Mesendoderm (in vitro differentiated cells): Measurements from ENCODE around the gene LRRC3.

Source experiments
- DNase-seq: peaks from one replicate; pipeline ENCODE4 v3.0.0; 2013
- H2AK5ac ChIP-seq: 2 replicates; pipeline ENCODE4 v1.6.1; 2013; ENCODE audit warnings: low read length, inconsistent platforms
- H2BK120ac ChIP-seq: 2 replicates; pipeline ENCODE4 v1.6.1; 2013; ENCODE audit warnings: low read depth, mild to moderate bottlenecking, low read length, moderate library complexity, mixed read lengths
- H2BK15ac ChIP-seq: replicated peaks from 2 replicates; pipeline ENCODE4 v1.6.1; 2013; ENCODE audit warnings: low read depth, mild to moderate bottlenecking, moderate library complexity
- H2BK5ac ChIP-seq: 2 replicates; pipeline ENCODE4 v1.6.1; 2013; ENCODE audit warnings: low read length, inconsistent platforms
- H3K18ac ChIP-seq: 2 replicates; pipeline ENCODE4 v1.6.1; 2013; ENCODE audit warnings: mild to moderate bottlenecking, low read length, mixed read lengths
- H3K23ac ChIP-seq: one replicate; pipeline ENCODE4 v1.6.1; 2013; ENCODE audit warnings: low read length
- H3K27ac ChIP-seq: 2 replicates; pipeline ENCODE4 v1.5.1; 2013; ENCODE audit warnings: low read depth, mild to moderate bottlenecking, inconsistent platforms, low read length, moderate library complexity
- H3K27me3 ChIP-seq: 2 replicates; pipeline ENCODE4 v1.6.1; 2013; ENCODE audit warnings: low read length, control low read depth, mild to moderate bottlenecking, inconsistent platforms; ENCODE audit not compliant: insufficient read depth, poor library complexity
- H3K36me3 ChIP-seq: 2 replicates; pipeline ENCODE4 v1.6.1; 2013; ENCODE audit warnings: low read length, inconsistent platforms; ENCODE audit not compliant: control insufficient read depth, insufficient read depth
- H3K4ac ChIP-seq: one replicate; pipeline ENCODE4 v1.6.1; 2013; ENCODE audit warnings: low read depth, mild to moderate bottlenecking, low read length, moderate library complexity
- H3K4me1 ChIP-seq: 2 replicates; pipeline ENCODE4 v1.6.1; 2013; ENCODE audit warnings: low read depth, low read length, inconsistent platforms; ENCODE audit not compliant: control insufficient read depth
- H3K4me2 ChIP-seq: 2 replicates; pipeline ENCODE4 v1.6.1; 2013; ENCODE audit warnings: low read length
- H3K4me3 ChIP-seq: 2 replicates; pipeline ENCODE4 v1.5.1; 2013; ENCODE audit warnings: mild to moderate bottlenecking, low read length
- H3K56ac ChIP-seq: one replicate; pipeline ENCODE4 v1.6.1; 2013; ENCODE audit warnings: low read length
- H3K79me1 ChIP-seq: 2 replicates; pipeline ENCODE4 v1.6.1; 2013; ENCODE audit warnings: low read length, inconsistent platforms
- H3K79me2 ChIP-seq: 2 replicates; pipeline ENCODE4 v1.6.1; 2013; ENCODE audit warnings: mild to moderate bottlenecking, low read length; ENCODE audit not compliant: control insufficient read depth, insufficient read depth
- H3K9ac ChIP-seq: 2 replicates; pipeline ENCODE4 v1.6.1; 2013; ENCODE audit warnings: low read length, inconsistent platforms
- H4K5ac ChIP-seq: one replicate; pipeline ENCODE4 v1.6.1; 2013; ENCODE audit warnings: low read length
- H4K8ac ChIP-seq: one replicate; pipeline ENCODE4 v1.6.1; 2013; ENCODE audit warnings: low read depth, mild to moderate bottlenecking, control low read depth, low read length, moderate library complexity
- WGBS: extraction: QIAGEN DNeasy Blood & Tissue Kit; methylation state at CpG from one replicate; pipeline ENCODE4 v1.1.7; 2013; ENCODE audit warnings: low lambda C conversion rate, missing lambda C conversion rate; ENCODE audit not compliant: insufficient coverage; ENCODE audit errors: extremely low coverage; 5-methylcytosine and 5-hydroxymethylcytosine counted together

The LRRC3 gene

GRCh38 chr21:44505673-44506278 lies 50.5 kb downstream of the LRRC3 start:
- Histone ChIP-seq H3K36me3 (no peaks in the 10 kb centered on the region), H2BK120ac (no peak overlapping the region), H3K79me1 (no peaks in the 10 kb centered on the region), H2BK5ac (no peak overlapping the region), H3K23ac (no peak overlapping the region), H3K4me3 (no peak overlapping the region), H3K56ac (no peak overlapping the region), H2AK5ac (no peak overlapping the region), H3K4me1 (no peaks in the 10 kb centered on the region), H3K79me2 (no peaks in the 10 kb centered on the region), H3K18ac (no peak overlapping the region), H3K9ac (no peak overlapping the region), H2BK15ac (no peak overlapping the region), H3K4me2 (no peak overlapping the region), H4K8ac (no peak overlapping the region), H3K27ac (no peak overlapping the region), H3K27me3 (no peaks in the 10 kb centered on the region), H4K5ac (no peak overlapping the region), H3K4ac (no peak overlapping the region)
- no CpG with 5 or more reads among the region's 16 CpGs for WGBS
- no peak for DNase-seq

DNA sequence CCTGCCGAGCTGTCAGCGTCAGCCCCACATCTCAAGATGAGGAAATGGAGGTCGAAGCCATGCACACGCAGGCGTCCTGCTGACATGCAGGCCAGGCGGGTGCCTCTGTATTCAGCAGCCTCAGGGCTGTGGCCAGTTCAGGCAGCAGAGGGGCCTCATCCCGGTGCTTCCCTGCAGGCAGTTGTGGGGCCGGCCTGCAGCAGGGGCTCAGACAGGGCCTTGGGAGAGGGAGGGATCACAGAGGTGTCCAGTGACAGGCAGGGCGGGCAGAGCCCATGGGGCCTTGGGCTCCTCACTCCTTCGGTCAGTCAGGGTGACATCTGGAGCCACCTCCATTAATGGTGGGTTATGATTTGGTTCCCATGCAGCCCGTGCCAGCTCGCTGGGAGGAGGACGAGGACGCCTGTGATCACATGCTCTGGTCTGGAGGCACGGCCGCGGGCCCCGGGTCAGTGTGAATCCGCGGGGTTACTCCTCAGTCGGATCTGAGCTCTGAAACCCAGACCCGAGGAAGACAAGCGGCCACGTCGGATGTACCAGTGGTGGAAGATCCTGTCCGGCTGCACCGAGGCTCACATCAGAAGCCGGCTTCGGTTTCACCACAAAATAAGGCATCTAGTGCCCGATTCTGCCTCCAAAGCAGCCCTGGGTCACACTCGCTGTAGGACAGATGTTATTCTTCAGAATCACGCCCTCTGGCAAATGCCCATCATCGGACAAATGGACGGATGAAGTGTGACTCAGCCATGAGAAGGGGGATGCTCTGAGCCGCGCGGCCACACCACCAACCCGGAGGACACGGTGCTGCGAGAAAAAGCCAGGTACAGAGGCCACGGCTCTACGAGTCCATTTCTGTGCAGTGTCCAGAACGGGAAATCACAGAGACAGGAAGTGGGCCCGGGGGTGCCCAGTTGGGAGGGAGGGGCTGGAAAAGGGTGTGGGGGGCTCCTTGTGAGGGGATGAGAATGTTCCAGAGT lies 51.3 kb downstream of the LRRC3 start:
- Histone ChIP-seq H3K27ac (no peak overlapping the region), H3K27me3 (no peaks in the 10 kb centered on the region), H3K18ac (no peak overlapping the region), H3K4me3 (no peak overlapping the region), H3K23ac (no peak overlapping the region), H4K5ac (no peak overlapping the region), H3K4me2 (no peak overlapping the region), H3K79me1 (no peaks in the 10 kb centered on the region), H2AK5ac (no peak overlapping the region), H3K56ac (no peak overlapping the region), H3K9ac (no peak overlapping the region), H3K79me2 (no peaks in the 10 kb centered on the region), H2BK15ac (no peak overlapping the region), H3K4ac (no peak overlapping the region), H2BK120ac (no peak overlapping the region), H3K4me1 (no peaks in the 10 kb centered on the region), H2BK5ac (no peak overlapping the region), H3K36me3 (no peaks in the 10 kb centered on the region), H4K8ac (no peak overlapping the region)
- no CpG with 5 or more reads among the region's 44 CpGs for WGBS
- no peak for DNase-seq

DNA sequence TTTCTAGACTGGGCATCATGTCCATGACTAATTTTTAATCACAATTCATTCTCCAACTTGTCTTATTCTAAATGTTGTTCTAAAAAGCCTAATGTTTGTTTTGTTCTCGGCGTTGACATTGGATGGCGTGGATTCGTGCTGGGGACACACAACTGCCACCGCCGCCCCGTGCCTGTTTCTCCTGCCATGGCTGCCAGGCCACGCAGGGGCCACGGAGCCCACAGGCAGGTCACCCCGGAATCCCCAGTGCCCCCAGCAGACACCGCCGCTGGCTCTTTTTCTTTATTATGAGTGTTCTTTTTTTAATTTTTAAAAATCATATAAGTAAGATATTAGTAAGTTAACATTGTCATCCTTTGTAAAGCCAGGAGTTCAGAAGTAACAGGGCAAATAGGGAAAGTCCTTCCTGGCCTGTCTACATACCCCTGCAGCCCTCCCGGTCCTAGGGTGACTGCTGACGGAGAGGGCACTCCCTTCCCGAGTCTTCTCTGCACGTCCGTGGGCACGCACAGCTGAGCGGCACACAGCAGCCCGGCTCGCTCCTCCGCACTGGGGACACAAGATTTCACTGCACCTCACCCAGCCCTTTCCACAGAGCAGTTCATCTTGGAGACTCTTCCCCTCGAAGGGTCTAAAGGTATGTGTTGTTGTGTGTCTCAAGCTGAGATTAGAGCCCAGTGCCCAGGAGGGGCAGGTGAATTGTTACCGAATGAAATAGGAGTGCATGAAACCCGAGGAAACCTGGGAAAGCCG lies 52.5 kb downstream of the LRRC3 start:
- no peak overlapping the region for H3K9ac ChIP-seq
- H3K79me2 ChIP-seq = no peaks in the 10 kb centered on the region
- H2AK5ac ChIP-seq = no peak overlapping the region
- H3K56ac ChIP-seq = no peak overlapping the region
- no peak overlapping the region for H3K4me3 ChIP-seq
- no peaks in the 10 kb centered on the region for H3K27me3 ChIP-seq
- no peak overlapping the region for H4K8ac ChIP-seq
- H4K5ac ChIP-seq = no peak overlapping the region
- H3K27ac ChIP-seq = no peak overlapping the region
- DNase-seq = no peak
- H3K36me3 ChIP-seq = no peaks in the 10 kb centered on the region
- no peak overlapping the region for H3K4ac ChIP-seq
- no CpG with 5 or more reads among the region's 26 CpGs for WGBS
- H2BK120ac ChIP-seq = no peak overlapping the region
- no peak overlapping the region for H3K4me2 ChIP-seq
- H2BK5ac ChIP-seq = no peak overlapping the region
- H3K23ac ChIP-seq = no peak overlapping the region
- no peak overlapping the region for H2BK15ac ChIP-seq
- no peak overlapping the region for H3K18ac ChIP-seq
- no peaks in the 10 kb centered on the region for H3K79me1 ChIP-seq
- no peaks in the 10 kb centered on the region for H3K4me1 ChIP-seq

DNA sequence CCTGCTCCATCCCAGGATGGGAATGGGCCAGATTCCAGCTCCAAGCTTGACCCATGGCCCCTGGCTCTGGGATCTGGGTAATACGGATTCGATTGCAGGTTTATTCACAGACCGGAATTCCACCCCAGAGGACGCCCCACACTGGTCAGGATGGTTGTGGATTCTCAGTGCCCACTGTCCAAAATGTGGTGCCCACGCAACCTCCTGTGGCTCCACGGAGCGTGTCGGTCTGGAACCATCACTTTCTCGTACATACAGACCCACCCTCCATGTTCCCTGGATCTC lies 53.1 kb downstream of the LRRC3 start:
- Histone ChIP-seq H3K9ac (no peak overlapping the region), H2AK5ac (no peak overlapping the region), H3K27me3 (no peaks in the 10 kb centered on the region), H3K4me2 (no peak overlapping the region), H3K27ac (no peak overlapping the region), H2BK5ac (no peak overlapping the region), H3K4me1 (no peaks in the 10 kb centered on the region), H3K79me2 (no peaks in the 10 kb centered on the region), H3K18ac (no peak overlapping the region), H3K4ac (no peak overlapping the region), H3K4me3 (no peak overlapping the region), H4K5ac (no peak overlapping the region), H3K36me3 (no peaks in the 10 kb centered on the region), H3K23ac (no peak overlapping the region), H4K8ac (no peak overlapping the region), H2BK120ac (no peak overlapping the region), H3K79me1 (no peaks in the 10 kb centered on the region), H3K56ac (no peak overlapping the region), H2BK15ac (no peak overlapping the region)
- no peak for DNase-seq
- no CpG with 5 or more reads among the region's 9 CpGs for WGBS

- H3K4me1 ChIP-seq = no peaks in the 10 kb centered on the region
- no peak overlapping the region for H3K9ac ChIP-seq
- WGBS = no CpG with 5 or more reads among the region's 30 CpGs
- H3K4me2 ChIP-seq = no peak overlapping the region
- H3K23ac ChIP-seq = no peak overlapping the region
- H3K56ac ChIP-seq = no peak overlapping the region
- DNase-seq = no peak
- no peaks in the 10 kb centered on the region for H3K27me3 ChIP-seq
- no peak overlapping the region for H2BK5ac ChIP-seq
- no peak overlapping the region for H3K4me3 ChIP-seq
- H3K36me3 ChIP-seq = no peaks in the 10 kb centered on the region
- no peak overlapping the region for H3K27ac ChIP-seq
- no peak overlapping the region for H2BK15ac ChIP-seq
- H3K4ac ChIP-seq = no peak overlapping the region
- no peak overlapping the region for H3K18ac ChIP-seq
- H3K79me1 ChIP-seq = no peaks in the 10 kb centered on the region
- no peak overlapping the region for H4K8ac ChIP-seq
- H2BK120ac ChIP-seq = no peak overlapping the region
- no peak overlapping the region for H2AK5ac ChIP-seq
- no peak overlapping the region for H4K5ac ChIP-seq
- H3K79me2 ChIP-seq = no peaks in the 10 kb centered on the region
Measured at GRCh38 chr21:44508711-44509445, 53.6 kb downstream of the LRRC3 start.
